Smooth muscle cell (in vitro differentiated cells): ENCODE measurements around the gene PARPBP. TPM values are rescaled to one million over a fixed set of nuclear protein-coding genes. Genes with fewer than 3 reads are reported as not detected.

Experiments used
- DNase-seq: peaks from one replicate; lab custom pipeline; 2025; ENCODE audit not compliant: unreplicated experiment; lab: John Stamatoyannopoulos, UW
- H2AFZ ChIP-seq: fragments of 200-600 bp; sonication (generic); 2 replicates; pipeline ENCODE4 v1.6.0; 2016; ENCODE audit warnings: antibody characterized with exemption, low read depth, mild to moderate bottlenecking
- H3F3A ChIP-seq: fragments of 200-600 bp; sonication (generic); 2 replicates; pipeline ENCODE4 v1.6.0; 2017; ENCODE audit warnings: antibody characterized with exemption, low read depth
- H3K27ac ChIP-seq: fragments of 200-600 bp; sonication (generic); 2 replicates; pipeline ENCODE4 v1.5.1; 2016; ENCODE audit warnings: low read depth, mild to moderate bottlenecking
- H3K27me3 ChIP-seq: fragments of 200-600 bp; sonication (generic); 2 replicates; pipeline ENCODE4 v1.6.1; 2016; ENCODE audit warnings: low read depth, mild to moderate bottlenecking
- H3K36me3 ChIP-seq: fragments of 200-600 bp; sonication (generic); 2 replicates; pipeline ENCODE4 v1.5.1; 2016; ENCODE audit warnings: low read depth
- H3K4me1 ChIP-seq: fragments of 200-600 bp; sonication (generic); 2 replicates; pipeline ENCODE4 v1.5.1; 2016; ENCODE audit warnings: low read depth
- H3K4me2 ChIP-seq: fragments of 200-600 bp; sonication (generic); 2 replicates; pipeline ENCODE4 v1.6.0; 2016; ENCODE audit warnings: mild to moderate bottlenecking
- H3K4me3 ChIP-seq: fragments of 200-600 bp; sonication (generic); 2 replicates; pipeline ENCODE4 v1.5.1; 2016; ENCODE audit warnings: mild to moderate bottlenecking
- H3K79me2 ChIP-seq: fragments of 200-600 bp; sonication (generic); 2 replicates; pipeline ENCODE4 v1.6.0; 2016; ENCODE audit warnings: low read depth, mild to moderate bottlenecking
- H3K9ac ChIP-seq: fragments of 200-600 bp; sonication (generic); 2 replicates; pipeline ENCODE4 v1.6.0; 2016; ENCODE audit warnings: low read depth
- H3K9me3 ChIP-seq: fragments of 200-600 bp; sonication (generic); replicated peaks from 2 replicates; pipeline ENCODE4 v1.5.1; 2016; ENCODE audit warnings: low read depth
- H4K20me1 ChIP-seq: fragments of 200-600 bp; sonication (generic); 2 replicates; pipeline ENCODE4 v1.6.0; 2016; ENCODE audit warnings: low read depth
- WGBS: methylation state at CpG from one replicate; pipeline ENCODE4 v1.1.7; 2016; ENCODE audit warnings: low lambda C conversion rate; 5-methylcytosine and 5-hydroxymethylcytosine counted together
- polyA plus RNA-seq: library from polyadenylated mRNA; unstranded; fragments of >200 nt; fragmentation: Nextera tagmentation; extraction: Ambion mirVana; gene quantifications from 2 replicates; pipeline ENCODE4 v1.2.1, GENCODE V29; 2016
- total RNA-seq: library from RNA; depleted of rRNA; stranded (reverse); fragments of >200 nt; gene quantifications from 2 replicates; pipeline ENCODE4 v1.2.3, GENCODE V29; 2014
- TF ChIP-seq, protein P1 (sequence below): fragments of 200-600 bp; sonication (generic); IDR thresholded peaks from 2 replicates; pipeline ENCODE4 v1.5.1; 2017; ENCODE audit warnings: borderline replicate concordance, mild to moderate bottlenecking, antibody characterized with exemption; ENCODE audit not compliant: insufficient read depth, poor library complexity, severe bottlenecking

Gene PARPBP
- total and polyA plus RNA-seq, 2 experiments from 2014 or later, result 3.7 to 7.9 TPM

DNA sequence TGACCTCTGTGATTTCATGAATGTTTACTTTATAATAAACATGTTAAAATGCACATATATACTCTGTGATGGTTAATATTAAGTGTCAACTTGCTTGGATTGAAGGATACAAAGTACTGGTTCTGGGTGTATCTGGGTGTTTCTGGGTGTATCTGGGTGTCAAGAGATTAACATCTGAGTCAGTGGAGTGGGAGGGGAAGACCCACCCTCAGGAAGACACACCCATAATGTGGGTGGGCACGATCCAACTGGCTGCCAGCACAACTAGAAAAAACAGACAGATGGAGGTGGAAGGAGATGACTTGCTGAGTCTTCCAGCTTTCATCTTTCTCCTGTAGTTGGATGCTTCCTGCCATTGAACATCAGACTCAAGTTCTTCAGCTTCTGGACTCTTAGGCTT lies 12.0 kb upstream of the PARPBP start:
- H3F3A ChIP-seq, result no peaks in the 10 kb centered on the region
- TF ChIP-seq, protein P1, sequence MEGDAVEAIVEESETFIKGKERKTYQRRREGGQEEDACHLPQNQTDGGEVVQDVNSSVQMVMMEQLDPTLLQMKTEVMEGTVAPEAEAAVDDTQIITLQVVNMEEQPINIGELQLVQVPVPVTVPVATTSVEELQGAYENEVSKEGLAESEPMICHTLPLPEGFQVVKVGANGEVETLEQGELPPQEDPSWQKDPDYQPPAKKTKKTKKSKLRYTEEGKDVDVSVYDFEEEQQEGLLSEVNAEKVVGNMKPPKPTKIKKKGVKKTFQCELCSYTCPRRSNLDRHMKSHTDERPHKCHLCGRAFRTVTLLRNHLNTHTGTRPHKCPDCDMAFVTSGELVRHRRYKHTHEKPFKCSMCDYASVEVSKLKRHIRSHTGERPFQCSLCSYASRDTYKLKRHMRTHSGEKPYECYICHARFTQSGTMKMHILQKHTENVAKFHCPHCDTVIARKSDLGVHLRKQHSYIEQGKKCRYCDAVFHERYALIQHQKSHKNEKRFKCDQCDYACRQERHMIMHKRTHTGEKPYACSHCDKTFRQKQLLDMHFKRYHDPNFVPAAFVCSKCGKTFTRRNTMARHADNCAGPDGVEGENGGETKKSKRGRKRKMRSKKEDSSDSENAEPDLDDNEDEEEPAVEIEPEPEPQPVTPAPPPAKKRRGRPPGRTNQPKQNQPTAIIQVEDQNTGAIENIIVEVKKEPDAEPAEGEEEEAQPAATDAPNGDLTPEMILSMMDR, result no peak
- H3K4me2 ChIP-seq, result no peak overlapping the region

DNA sequence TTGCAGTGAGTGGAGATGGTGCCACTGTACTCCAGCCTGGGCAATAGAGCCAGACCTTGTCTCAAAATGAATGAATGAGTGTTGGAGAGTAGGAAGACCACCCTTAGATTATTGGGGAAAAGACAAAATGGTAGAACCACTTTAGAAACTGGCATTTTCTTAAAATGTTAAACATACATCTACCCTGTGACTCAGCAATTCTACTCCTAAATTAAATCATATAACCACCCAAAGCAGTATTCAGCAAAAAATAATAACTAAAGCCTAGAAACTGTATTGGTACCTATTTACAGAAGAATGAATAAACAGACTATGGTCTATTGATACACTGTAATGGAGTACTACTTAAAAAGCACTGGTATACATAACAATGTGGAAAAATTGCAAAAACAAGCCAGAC lies 9.2 kb upstream of the PARPBP start:
- Histone ChIP-seq H3K27ac (no peak overlapping the region), H3F3A (no peaks in the 10 kb centered on the region), H3K79me2 (peaks cover 5% of the 10 kb centered on the region), H4K20me1 (no peaks in the 10 kb centered on the region), H3K4me2 (no peak overlapping the region), H3K9me3 (no peaks in the 10 kb centered on the region), H2AFZ (no peak overlapping the region), H3K36me3 (peaks cover 14% of the 10 kb centered on the region), H3K4me1 (no peaks in the 10 kb centered on the region), H3K4me3 (no peak overlapping the region), H3K9ac (no peak overlapping the region), H3K27me3 (no peaks in the 10 kb centered on the region)
- DNase-seq, result no peak
- TF ChIP-seq, protein P1, result no peak

More for the DNA sequence above, 12.0 kb upstream of the PARPBP start:
- DNase-seq, result no peak
- no peak overlapping the region for H3K9ac ChIP-seq
- peaks cover 23% of the 10 kb centered on the region for H3K36me3 ChIP-seq
- H4K20me1 ChIP-seq, result no peaks in the 10 kb centered on the region
- peaks cover 5% of the 10 kb centered on the region for H3K79me2 ChIP-seq
- no peak overlapping the region for H3K4me3 ChIP-seq
- H2AFZ ChIP-seq, result no peak overlapping the region
- no peaks in the 10 kb centered on the region for H3K9me3 ChIP-seq
- H3K27ac ChIP-seq, result no peak overlapping the region
- H3K27me3 ChIP-seq, result no peaks in the 10 kb centered on the region
- H3K4me1 ChIP-seq, result no peaks in the 10 kb centered on the region
- 95% methylated on average over 1 of the region's 1 CpG for WGBS

DNA sequence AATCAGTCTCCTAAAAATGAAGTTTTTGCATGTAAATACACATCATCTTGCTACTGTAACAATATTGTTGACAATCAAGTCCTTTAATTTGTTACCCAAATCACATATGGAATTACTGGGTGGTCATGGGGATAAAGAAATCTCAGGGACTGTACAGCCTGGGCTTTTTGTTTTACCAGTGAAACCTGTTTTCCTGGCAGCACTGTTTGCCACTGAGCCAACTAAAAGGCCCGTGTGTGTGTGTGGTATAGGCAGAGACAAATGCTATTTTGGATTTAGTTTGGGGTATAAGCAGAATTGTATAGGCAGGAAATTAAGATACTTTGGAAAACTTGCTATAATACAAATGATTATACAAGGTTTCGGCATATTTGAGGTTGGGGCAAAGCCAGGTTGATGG lies 5.8 kb upstream of the PARPBP start:
- WGBS, result 95% methylated on average over 2 of the region's 2 CpGs
- H3K4me3 ChIP-seq, result no peak overlapping the region
- H2AFZ ChIP-seq, result no peak overlapping the region
- TF ChIP-seq, protein P1, result no peak
- H3K79me2 ChIP-seq, result no peaks in the 10 kb centered on the region
- H3K27me3 ChIP-seq, result no peaks in the 10 kb centered on the region
- no peak for DNase-seq
- no peaks in the 10 kb centered on the region for H3F3A ChIP-seq
- no peaks in the 10 kb centered on the region for H3K9me3 ChIP-seq
- H4K20me1 ChIP-seq, result no peaks in the 10 kb centered on the region
- H3K27ac ChIP-seq, result no peak overlapping the region
- H3K4me2 ChIP-seq, result no peak overlapping the region
- no peak overlapping the region for H3K9ac ChIP-seq
- H3K4me1 ChIP-seq, result peaks cover 6% of the 10 kb centered on the region
- peaks cover 7% of the 10 kb centered on the region for H3K36me3 ChIP-seq

DNA sequence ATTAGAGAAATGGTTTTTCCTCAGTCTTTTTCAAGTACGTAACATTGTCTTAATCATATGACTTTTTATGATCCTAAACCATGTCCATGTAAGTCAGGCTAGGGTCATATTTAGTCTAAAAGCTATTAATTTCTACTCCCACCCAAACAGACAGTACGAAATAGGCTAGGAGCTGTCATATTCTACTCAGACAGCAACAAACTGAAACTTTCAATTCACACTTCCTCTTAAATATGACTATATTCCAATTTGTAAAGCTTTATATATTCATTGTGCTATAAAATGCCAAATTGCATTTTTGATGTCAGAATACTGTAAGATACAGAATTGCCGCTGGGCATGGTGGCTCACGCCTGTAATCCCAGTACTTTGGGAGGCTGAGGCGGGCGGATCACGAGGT lies 3.6 kb upstream of the PARPBP start:
- DNase-seq, result no peak
- no peaks in the 10 kb centered on the region for H4K20me1 ChIP-seq
- H3K36me3 ChIP-seq, result peaks cover 7% of the 10 kb centered on the region
- TF ChIP-seq, protein P1, result no peak
- H3F3A ChIP-seq, result no peaks in the 10 kb centered on the region
- no peaks in the 10 kb centered on the region for H3K9me3 ChIP-seq
- H3K4me3 ChIP-seq, result no peak overlapping the region
- H3K79me2 ChIP-seq, result no peaks in the 10 kb centered on the region
- no peaks in the 10 kb centered on the region for H3K27me3 ChIP-seq
- 96% methylated on average over 7 of the region's 7 CpGs for WGBS
- H3K4me2 ChIP-seq, result no peak overlapping the region
- no peak overlapping the region for H3K27ac ChIP-seq
- H3K9ac ChIP-seq, result no peak overlapping the region
- peaks cover 15% of the 10 kb centered on the region for H3K4me1 ChIP-seq
- no peak overlapping the region for H2AFZ ChIP-seq
